ENCODE measurements around the gene PARD6B.

GRCh38 chr20:50727792-50728485, 3.4 kb upstream of the PARD6B start:
- TF ChIP-seq CTCF (IDR thresholded peaks at IDR 0.05) = no peak
- no peak for TF ChIP-seq USF2 (IDR thresholded peaks at IDR 0.05; ENCODE audit: borderline replicate concordance, low read depth, low read length)
- TF ChIP-seq ELF1 (IDR thresholded peaks at IDR 0.05) = no peak
- TF ChIP-seq YY1 (IDR thresholded peaks at IDR 0.05; ENCODE audit: low read depth) = no peak
- TF ChIP-seq SMC3 (IDR thresholded peaks at IDR 0.05; ENCODE audit: low read depth, low read length) = no peak
